Tibial nerve (tissue), 4 donors: Measurements from ENCODE around the gene DPYSL4. TPM values are rescaled to one million over a fixed set of nuclear protein-coding genes. Genes with fewer than 3 reads are reported as not detected.

ENCODE experiments used
- DNase-seq, 2 donors: peaks; one replicate each; pipeline ENCODE4 v3.0.0-alpha.2; 2019; ENCODE audit warnings: low spot score in 2 of 2
- H3K27ac ChIP-seq, 4 donors: fragments of 200-600 bp; sonication (generic) in 3 of 4; one replicate each; pipeline ENCODE4 v1.5.1; 2017 to 2019; ENCODE audit warnings: mild to moderate bottlenecking in 1 of 4
- H3K27me3 ChIP-seq, 2 donors: fragments of 200-600 bp; sonication (generic) in 1 of 2; one replicate each; pipeline versions ENCODE4 v1.5.1 to v1.6.0; 2017 to 2019
- H3K36me3 ChIP-seq, 3 donors: fragments of 200-600 bp; sonication (generic); one replicate each; pipeline ENCODE4 v1.5.1; 2018 to 2019
- H3K4me1 ChIP-seq, 4 donors: fragments of 200-600 bp; sonication (generic) in 3 of 4; one replicate each; pipeline ENCODE4 v1.5.1; 2017 to 2019
- H3K4me3 ChIP-seq, 4 donors: fragments of 200-600 bp; sonication (generic) in 3 of 4; one replicate each; pipeline ENCODE4 v1.5.1; 2017 to 2019; ENCODE audit warnings: mild to moderate bottlenecking in 1 of 4, moderate library complexity in 1 of 4
- H3K9me3 ChIP-seq, 4 donors: fragments of 200-600 bp; sonication (generic) in 3 of 4; one replicate each; pipeline ENCODE4 v1.5.1; 2017 to 2019
- EP300 ChIP-seq, 2 donors: sonication (generic); formaldehyde crosslinking; IDR thresholded peaks; one replicate each; pipeline ENCODE4 v1.6.1; 2017; ENCODE audit warnings: antibody characterized with exemption in 2 of 2, mild to moderate bottlenecking in 1 of 2
- POLR2A ChIP-seq, 2 donors: fragments of 450-650 bp; IDR thresholded peaks; one replicate each; pipeline ENCODE4 v1.6.1; 2017; ENCODE audit warnings: antibody characterized with exemption in 2 of 2, mild to moderate bottlenecking in 2 of 2, moderate library complexity in 2 of 2
- WGBS, 2 donors: methylation state at CpG; one replicate each; pipeline ENCODE4 v1.1.5; 2018; 5-methylcytosine and 5-hydroxymethylcytosine counted together
- total RNA-seq, 4 donors: library from RNA; depleted of rRNA; stranded (reverse); fragments of >200 nt; gene quantifications; one replicate each; pipeline ENCODE4 v1.1.0, GENCODE V29; 2016
- TF ChIP-seq, protein P1 (sequence below), 5 experiments: fragments of 200-600 bp in 3 of 5; fragments of 450-650 bp in 2 of 5; sonication (generic) in 3 of 5; IDR thresholded peaks; one replicate each; pipeline ENCODE4 v1.5.1; 2016 to 2019; ENCODE audit warnings: antibody characterized with exemption in 5 of 5, mild to moderate bottlenecking in 3 of 5, moderate library complexity in 2 of 5

The DPYSL4 gene
- total RNA-seq, 4 donors from 2014 or later: 0.21 to 3.1 (median 1.4) TPM

DNA sequence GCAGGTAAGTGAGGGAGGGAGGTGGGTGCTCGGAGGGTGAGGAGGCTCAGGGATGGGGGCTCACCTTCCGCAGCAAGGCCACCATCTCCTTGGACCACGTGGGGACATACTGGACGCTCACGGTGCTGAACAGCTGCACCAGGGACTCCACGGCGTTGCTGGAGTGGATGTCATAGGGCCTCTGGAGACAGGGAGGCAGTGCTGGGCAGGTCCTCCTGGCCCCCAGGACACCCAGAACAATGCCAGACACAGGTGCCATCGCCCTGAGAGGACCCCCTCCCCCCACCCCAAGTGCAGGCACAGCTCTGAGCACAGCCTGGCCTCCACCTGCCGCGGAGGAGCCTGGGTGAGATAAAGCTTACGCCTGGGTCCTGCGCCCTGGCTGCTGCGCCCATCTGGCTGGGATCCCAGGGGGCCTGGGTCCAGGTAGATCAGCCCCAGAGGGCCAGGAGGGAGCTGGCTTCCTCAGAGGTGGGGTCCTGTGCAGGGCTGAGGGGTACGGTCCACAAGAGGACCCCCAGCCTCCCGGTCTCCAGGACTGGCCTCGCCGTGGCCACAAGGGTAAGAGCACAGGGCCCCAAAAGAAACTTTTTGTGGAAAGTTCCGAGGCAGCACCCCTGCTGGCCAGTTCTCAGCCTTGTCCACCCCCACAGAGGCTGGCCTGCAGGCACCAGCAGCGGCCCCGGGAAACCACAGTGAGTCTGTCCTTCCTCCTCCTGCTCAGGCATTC lies 37.8 kb downstream of the DPYSL4 start:
- Histone ChIP-seq H3K9me3 (no peaks in the 10 kb centered on the region), H3K4me1 (peaks cover 0 to 9% (median 0%) of the 10 kb centered on the region in 4 donors), H3K36me3 (peaks cover 0 to 21% (median 0%) of the 10 kb centered on the region in 3 donors), H3K27me3 (no peaks in the 10 kb centered on the region), H3K4me3 (no peak overlapping the region), H3K27ac (no peak overlapping the region)
- 86% methylated on average over 11 to 15 of the region's 20 CpGs for WGBS, 2 donors
- DNase-seq: no peak
- TF ChIP-seq, protein P1, sequence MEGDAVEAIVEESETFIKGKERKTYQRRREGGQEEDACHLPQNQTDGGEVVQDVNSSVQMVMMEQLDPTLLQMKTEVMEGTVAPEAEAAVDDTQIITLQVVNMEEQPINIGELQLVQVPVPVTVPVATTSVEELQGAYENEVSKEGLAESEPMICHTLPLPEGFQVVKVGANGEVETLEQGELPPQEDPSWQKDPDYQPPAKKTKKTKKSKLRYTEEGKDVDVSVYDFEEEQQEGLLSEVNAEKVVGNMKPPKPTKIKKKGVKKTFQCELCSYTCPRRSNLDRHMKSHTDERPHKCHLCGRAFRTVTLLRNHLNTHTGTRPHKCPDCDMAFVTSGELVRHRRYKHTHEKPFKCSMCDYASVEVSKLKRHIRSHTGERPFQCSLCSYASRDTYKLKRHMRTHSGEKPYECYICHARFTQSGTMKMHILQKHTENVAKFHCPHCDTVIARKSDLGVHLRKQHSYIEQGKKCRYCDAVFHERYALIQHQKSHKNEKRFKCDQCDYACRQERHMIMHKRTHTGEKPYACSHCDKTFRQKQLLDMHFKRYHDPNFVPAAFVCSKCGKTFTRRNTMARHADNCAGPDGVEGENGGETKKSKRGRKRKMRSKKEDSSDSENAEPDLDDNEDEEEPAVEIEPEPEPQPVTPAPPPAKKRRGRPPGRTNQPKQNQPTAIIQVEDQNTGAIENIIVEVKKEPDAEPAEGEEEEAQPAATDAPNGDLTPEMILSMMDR (IDR thresholded peaks at IDR 0.05): no peak
- TF ChIP-seq EP300 (IDR thresholded peaks at IDR 0.05) (no peak), POLR2A (IDR thresholded peaks at IDR 0.05) (no peak)

DNA sequence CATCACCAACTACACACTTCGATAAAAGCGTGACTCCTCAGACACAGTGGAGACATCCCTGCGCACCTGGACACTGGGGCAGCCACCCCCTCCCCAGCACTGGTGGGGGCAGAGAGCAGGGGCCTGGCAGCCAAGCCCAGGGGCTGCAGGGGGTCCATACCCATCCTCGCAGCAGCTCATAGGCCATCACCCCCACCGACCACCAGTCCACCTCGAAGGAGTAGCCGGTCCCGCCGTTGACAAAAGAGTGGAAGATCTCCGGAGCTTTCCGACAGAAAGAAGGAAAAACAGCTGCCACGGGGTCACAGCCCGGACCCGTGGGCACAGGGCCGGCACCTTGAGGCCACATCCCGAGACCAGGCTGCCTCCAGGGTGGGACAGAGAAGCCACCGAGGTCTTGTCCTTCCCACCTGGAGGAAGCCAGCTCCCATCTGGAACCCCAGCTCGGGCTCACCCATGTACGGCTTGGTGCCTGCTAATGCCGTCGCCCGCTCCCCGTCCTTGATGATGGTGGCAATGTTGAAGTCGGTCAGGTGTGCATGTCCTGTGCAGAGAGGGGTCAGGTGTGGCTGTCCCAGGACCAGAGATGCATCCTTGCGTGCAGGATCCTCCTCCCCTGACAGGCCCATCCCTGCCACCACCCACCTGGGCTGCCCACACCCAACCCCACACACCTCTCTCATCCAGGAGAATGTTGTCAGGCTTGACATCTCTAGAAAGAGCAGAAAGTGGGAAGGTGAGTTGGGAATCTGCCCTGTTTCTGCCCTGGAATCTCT lies 38.5 kb downstream of the DPYSL4 start:
- Histone ChIP-seq H3K36me3 (peaks cover 0 to 21% (median 0%) of the 10 kb centered on the region in 3 donors), H3K4me3 (no peak overlapping the region), H3K4me1 (peaks cover 0 to 14% (median 0%) of the 10 kb centered on the region in 4 donors), H3K27ac (no peak overlapping the region), H3K27me3 (no peaks in the 10 kb centered on the region), H3K9me3 (no peaks in the 10 kb centered on the region)
- WGBS, 2 donors: 92 to 96% methylated on average over 24 to 25 of the region's 25 CpGs
- DNase-seq: no peak
- TF ChIP-seq, protein P1 (IDR thresholded peaks at IDR 0.05): no peak
- TF ChIP-seq POLR2A (IDR thresholded peaks at IDR 0.05) (no peak), EP300 (IDR thresholded peaks at IDR 0.05) (no peak)

DNA sequence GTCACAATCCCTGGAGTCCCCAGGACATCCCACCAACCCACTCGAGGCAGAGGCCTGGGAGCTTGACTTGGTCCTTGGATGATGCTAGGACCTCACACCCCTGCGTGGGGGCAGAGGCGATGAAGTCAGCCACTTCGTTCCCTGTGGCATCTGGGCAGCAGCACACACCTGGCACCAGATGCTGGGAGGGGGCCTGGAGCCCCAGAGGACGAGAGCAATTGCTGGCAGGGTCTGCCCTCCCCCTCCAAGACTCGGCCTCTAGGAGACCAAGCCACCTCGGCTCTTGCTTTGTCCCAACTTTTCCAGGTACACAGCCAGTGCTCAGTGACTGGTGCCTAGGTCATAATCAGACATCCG lies 39.1 kb downstream of the DPYSL4 start:
- H3K27me3 ChIP-seq: no peaks in the 10 kb centered on the region
- TF ChIP-seq, protein P1 (IDR thresholded peaks at IDR 0.05): no peak
- peaks cover 0 to 18% (median 0%) of the 10 kb centered on the region in 4 donors for H3K4me1 ChIP-seq
- H3K4me3 ChIP-seq: no peak overlapping the region
- WGBS, 2 donors: 64 to 70% methylated on average over 7 to 8 of the region's 8 CpGs
- H3K36me3 ChIP-seq: peaks cover 0 to 21% (median 0%) of the 10 kb centered on the region in 3 donors
- H3K9me3 ChIP-seq: no peaks in the 10 kb centered on the region
- no peak overlapping the region for H3K27ac ChIP-seq
- no peak for DNase-seq

DNA sequence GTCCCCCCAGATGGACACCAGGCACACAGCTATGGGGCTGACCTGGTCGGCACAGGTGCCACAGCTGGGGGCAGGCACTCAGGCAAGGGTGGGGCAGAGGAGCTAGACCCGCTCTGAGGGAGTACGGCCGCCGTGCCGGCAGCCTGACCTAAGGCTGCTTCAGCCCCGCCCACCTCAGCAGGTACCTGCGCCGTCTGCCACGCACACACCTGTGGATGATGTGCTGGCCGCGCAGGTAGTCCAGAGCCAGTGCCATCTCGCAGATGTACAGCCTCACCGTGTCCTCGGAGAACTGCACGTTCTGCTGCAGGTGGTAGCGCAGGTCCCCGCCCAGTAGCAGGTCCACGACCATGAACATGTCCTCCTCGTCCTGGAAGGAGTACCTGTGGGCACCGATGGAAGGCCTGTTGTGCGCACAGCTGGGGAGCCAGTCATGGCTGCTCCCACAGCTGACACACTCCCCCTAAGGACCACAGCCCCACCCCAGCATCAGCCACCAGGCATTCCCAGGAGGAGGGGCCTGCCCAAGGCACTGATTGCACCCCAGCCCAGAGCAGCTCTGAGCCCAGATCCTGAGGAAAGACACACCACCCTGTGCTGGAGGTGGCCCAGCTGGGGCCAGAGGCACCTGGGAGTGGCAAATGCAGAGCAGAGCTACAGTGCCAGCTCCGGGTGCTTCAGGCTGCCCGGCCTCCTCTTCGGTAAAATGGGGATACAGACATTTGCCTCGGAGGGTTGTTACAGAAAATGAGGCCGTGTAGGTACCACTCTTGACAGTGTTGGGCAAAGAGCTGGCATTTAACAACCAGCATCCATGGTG lies 40.0 kb downstream of the DPYSL4 start:
- H3K9me3 ChIP-seq: no peaks in the 10 kb centered on the region
- no peak for DNase-seq
- H3K36me3 ChIP-seq: peaks cover 0 to 21% (median 0%) of the 10 kb centered on the region in 3 donors
- TF ChIP-seq, protein P1 (IDR thresholded peaks at IDR 0.05): no peak
- TF ChIP-seq EP300 (IDR thresholded peaks at IDR 0.05): no peak
- TF ChIP-seq POLR2A (IDR thresholded peaks at IDR 0.05): no peak
- 85 to 93% methylated on average over 5 to 26 of the region's 27 CpGs for WGBS, 2 donors
- H3K4me3 ChIP-seq: no peak overlapping the region
- H3K27ac ChIP-seq: no peak overlapping the region
- peaks cover 0 to 18% (median 0%) of the 10 kb centered on the region in 4 donors for H3K4me1 ChIP-seq
- H3K27me3 ChIP-seq: no peaks in the 10 kb centered on the region
